A549 treated with Mapracorat at 1 μM for 4 hours (cell line): ENCODE measurements around the gene BICDL2. TPM values are rescaled to one million over a fixed set of nuclear protein-coding genes. Genes with fewer than 3 reads are reported as not detected.

Experiments used
- total RNA-seq: library from RNA; stranded (reverse); fragments of 200-300 nt; extraction: Qiagen RNA extraction; gene quantifications from 5 replicates; pipeline ENCODE4 v1.2.3, GENCODE V29; 2022

The BICDL2 gene, protein sequence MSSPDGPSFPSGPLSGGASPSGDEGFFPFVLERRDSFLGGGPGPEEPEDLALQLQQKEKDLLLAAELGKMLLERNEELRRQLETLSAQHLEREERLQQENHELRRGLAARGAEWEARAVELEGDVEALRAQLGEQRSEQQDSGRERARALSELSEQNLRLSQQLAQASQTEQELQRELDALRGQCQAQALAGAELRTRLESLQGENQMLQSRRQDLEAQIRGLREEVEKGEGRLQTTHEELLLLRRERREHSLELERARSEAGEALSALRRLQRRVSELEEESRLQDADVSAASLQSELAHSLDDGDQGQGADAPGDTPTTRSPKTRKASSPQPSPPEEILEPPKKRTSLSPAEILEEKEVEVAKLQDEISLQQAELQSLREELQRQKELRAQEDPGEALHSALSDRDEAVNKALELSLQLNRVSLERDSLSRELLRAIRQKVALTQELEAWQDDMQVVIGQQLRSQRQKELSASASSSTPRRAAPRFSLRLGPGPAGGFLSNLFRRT
- total RNA-seq = not detected in 5 replicates

DNA sequence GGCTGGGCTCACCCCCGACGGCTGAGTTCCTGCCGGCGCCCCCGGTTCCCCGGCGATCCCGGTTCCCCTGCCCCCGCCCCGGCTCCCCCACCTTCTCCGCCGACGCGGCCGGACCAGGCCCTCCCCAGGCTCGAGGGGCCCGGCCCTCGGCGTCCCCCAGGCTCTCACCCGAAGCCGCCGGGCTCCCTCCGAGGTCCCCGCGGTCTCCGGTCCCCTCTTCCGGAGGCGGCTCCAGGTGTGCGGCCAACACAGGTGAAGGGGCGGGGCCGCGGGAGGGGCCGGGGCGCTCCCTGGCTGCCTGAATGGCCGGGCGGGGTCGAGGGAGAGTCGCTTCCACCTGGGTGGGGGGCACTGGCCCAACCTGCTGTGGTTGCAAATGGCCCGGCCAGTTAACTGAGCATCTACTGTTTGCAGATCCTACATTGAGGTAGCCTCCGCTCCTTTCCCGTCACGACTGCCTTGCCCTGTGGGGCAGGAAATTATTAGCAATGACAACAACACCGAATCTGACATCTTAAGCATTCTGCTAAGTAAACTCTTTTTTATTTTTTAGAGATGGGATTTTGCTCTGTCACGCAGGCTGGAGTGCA is at the start of gene BICDL2:
Gene BICDL2, minus strand, starts transcription at position 219 of the 590 bp plus-strand sequence. CDS start 1,448 bp downstream, outside the sequence.

DNA sequence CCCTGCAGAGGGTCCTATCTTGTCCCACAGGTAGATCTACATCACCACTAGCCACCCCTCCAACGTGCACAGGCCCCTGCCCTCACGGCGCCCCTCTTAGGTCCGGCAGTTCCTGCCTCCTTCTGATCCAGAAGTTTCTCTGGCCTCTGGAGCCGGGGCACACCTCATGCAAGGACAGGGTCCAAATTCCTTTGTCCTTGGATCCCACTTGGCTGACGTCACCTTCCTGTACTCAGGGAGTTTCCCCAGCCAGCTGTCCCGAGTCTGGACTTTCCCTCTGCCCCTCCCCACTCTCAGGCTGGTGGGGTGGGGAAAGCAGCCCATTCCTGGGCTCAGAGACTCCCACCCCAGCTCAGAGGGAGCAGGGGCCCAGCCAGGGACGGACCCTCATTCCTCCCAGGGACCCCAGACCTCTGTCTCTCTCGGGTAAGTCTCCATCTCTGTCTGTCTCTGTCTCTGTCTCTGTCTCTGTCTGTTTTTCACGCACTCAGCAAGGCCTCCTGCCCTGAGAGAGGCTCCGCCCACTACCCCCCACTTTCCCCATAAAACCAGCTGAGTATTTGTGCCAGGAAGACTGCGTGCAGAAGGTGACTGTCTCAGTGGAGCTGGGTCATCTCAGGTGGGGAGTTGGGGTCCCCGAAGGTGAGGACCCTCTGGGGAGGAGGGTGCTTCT is 28.5 kb upstream of the BICDL2 start, which contains the start of gene IL32:
Gene IL32, plus strand, starts transcription at position 572 of the 673 bp plus-strand sequence. CDS start 172 bp downstream, outside the sequence.

DNA sequence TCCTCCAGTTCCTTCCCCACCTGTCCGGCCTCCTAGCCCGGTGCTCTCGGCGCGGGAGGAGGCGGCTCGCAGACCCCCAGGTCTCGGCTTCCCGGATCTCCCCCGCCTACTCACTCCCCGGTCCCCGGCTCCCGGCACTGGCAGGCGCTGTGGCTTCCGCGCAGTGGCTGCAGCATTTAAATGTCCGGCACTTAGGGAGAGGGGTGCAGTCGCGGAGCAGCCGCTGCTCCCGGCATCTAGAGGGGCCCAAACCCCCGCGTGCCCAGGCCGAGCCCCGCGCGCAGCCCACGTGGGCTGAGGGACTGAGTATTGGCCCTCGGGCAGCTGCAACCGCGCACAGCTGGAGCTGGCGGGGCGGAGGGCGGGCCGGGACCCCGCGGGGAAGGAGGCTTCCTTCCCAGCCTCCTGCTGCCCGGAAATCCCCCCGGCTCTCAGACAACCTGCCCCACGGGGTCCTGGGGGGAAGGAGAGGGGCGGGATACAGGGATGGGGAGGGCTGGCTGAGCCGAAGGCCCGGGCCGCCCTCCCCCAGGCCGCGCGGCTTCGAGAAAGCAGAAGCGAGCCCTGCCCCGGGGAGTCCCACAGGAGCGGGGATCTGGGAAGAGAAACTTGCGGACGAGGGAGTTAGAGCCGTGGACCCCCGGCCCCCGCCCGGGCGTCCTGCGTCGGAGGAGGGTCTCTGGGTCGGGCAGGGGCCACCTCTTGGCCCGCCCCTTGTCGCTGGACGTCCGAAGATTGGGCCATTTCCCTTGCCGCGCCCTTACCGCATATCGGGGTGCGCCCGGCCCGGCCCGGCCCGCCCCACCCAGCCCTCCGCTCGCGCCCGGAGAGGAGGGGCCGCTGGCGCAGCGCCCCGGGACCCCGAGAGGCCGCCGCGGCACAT is 9.3 kb upstream of the BICDL2 start, which contains the start of gene MMP25:
Gene MMP25, plus strand, starts transcription at position 804 of the 883 bp plus-strand sequence. CDS start 357 bp downstream, outside the sequence.

DNA sequence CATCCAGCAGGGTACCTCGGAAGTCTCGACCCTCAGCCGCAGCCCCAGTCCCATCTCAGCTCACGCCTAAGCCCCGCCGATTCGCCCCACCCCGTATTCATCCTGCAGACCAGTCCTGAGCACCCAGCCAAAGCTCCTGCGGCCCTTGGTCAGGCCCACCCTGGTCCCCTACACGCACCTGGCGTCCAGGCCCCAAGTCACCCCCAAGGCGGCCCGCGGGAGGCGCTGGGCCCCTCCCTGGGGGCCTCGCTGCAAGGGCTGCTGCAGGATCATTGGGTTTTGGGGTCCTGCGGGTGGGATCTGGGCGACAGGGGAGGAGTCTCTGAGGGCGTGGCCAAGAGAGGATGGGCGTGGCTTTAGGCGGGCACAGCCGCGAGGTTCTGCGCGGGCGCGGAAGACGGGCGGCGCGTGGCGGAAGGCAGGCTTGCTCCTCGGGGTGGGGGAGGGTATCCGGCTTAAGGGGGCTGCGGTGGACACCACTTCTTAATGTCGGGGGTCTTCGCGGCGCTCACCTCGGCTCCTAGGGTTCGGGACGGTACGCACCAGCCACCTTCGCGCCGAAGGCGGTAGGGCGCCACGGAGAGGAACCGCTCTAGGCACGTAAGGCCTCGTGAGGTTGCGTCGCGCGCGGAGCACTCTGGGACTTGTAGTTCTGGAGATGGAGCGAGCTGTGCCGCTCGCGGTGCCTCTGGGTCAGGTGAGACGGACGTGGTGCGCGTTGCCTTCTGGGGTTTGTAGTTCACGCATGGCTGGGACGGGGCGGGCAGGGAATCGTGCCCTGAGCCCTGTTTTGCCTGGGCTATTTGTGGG is 12.9 kb downstream of the BICDL2 start, which contains the start of the genes HCFC1R1 and THOC6:
Gene HCFC1R1, minus strand, starts transcription at position 274 of the 810 bp plus-strand sequence. Its CDS starts 1 bp downstream, at position 273.
Gene THOC6, plus strand, starts transcription at position 367 of the 810 bp plus-strand sequence. Its CDS starts 292 bp downstream, at position 659.

DNA sequence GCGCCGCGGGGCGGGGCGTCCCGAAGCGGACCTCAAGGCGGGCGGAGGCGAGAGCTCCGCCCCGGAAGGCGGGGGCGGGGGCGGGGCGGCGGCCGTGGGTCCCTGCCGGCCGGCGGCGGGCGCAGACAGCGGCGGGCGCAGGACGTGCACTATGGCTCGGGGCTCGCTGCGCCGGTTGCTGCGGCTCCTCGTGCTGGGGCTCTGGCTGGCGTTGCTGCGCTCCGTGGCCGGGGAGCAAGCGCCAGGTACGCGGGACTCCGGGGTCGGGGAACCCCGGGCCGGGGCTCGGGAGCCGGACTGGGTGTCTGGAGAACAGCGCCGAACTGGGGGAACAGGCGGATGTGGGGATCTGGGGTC is 16.5 kb downstream of the BICDL2 start, which contains the start of gene TNFRSF12A:
Gene TNFRSF12A, plus strand, starts transcription at position 122 of the 357 bp plus-strand sequence. Its CDS starts 30 bp downstream, at position 152.

DNA sequence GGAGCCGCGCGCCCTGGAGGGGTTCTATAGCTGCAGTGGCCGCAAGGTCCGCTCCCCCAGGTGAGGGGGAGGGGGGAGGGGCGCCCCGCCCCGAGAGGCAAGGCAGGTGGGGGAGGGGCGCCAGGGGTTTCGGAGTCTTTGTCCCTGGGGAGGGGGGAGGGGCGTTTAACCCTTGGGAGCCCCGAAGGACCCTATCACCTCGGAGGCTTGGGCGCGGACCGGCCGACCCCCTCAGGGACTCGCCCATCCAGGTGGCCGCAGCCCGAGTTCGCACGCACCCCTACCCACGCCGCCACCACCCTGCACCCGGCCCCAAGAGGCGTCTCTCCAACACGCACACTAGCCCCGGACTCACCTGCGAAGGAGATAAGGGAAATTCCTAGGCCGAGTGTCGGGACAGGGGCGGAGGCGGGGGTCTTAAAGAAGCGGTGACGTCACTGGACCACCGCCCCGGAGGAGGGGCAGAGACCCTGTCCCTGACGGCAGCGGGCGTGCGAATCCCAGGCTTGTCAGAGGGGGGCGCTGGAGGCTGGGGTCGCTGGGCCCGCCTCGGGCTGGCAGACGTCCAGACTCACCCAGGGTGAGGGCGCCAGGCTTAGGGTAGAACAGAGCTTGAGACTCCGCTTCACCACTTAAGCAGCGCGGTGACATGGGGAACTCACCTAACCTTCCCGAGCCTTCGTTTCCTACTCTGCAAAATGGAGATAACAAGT is 18.8 kb downstream of the BICDL2 start, which contains the start of gene CLDN6:
Gene CLDN6, minus strand, starts transcription at position 390 of the 713 bp plus-strand sequence. CDS start 2,162 bp downstream, outside the sequence.

DNA sequence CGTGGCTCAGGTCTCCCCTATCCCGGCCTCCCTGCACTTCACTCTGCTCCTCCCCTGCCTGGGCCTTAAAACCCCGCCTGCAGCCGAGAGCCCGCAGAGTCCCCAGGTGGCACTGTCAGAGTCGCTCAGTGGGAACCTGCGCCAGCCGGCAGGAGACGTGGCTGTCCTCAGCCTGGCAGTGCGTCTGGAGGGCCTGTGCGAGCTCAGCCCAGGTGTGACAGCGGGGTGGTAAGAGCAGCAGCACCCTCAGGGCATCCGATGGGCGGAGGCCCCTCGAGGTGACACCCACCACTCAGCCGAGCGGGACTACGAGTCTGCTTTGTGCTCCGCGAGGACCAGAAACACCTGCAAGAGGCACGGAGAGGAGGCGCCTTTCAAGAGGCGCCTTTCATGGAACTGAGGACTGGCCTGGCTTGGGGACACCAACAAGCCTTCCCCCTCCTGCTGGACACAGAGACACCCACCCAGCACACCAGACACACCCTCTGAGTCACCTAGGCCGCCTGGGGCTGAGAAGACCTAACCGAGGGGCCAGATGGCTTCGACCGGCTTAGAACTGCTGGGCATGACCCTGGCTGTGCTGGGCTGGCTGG is 23.8 kb downstream of the BICDL2 start, which contains the start of gene CLDN9:
Gene CLDN9, plus strand, starts transcription at position 96 of the 593 bp plus-strand sequence. Its CDS starts 440 bp downstream, at position 536.

DNA sequence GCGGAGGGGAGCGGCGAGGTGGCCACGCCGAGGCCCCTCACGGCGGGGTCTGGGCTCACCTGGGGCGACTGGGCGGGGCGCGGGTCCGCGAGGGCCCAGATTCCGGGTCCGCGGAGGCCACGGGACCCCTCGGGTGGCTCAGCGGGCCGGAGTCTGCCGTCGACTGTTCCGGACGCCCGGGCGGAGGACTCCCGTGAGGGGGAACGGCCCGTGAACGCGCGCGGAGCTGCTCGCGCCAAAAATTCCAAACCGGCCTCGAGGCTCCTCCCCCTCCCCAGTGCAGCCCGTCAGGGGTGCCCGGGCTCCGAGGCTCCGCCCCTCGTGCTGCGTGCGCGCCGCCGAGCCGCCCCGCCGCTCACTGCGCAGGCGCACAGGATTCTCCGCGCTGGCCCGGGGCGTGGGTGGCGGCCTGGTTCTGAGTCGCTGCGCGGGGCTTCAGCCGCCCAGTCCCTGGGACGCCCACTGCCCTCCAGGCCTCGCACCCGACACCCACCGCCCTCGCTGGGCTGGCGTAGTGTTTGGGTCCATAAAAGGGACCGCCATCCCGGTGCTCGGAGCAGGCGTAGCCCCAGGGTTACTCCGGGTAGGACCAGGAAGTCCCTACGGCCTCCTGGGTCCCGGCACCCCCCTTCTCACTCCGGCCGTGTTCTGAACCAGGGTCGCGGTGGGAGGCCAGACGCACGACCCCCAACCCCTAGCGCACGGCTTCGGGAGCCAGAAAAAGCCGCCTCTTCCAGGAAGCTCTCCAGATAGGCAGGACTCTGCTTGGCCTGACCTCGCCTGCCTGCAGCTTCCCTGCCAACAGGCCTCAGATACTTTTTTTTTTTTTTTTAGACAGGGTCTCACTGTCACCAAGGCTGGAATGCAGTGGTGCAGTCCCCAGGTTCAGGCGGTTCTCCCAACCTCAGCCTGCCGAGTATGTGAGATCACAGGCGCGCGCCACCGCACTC is 56.2 kb downstream of the BICDL2 start, which contains the start of gene PKMYT1:
Gene PKMYT1, minus strand, starts transcription at position 220 of the 950 bp plus-strand sequence. CDS start 789 bp downstream, outside the sequence.

Other genes starting within 250 kb of the BICDL2 start
- gene PRSS33, start 249.4 kb downstream of the BICDL2 start, total RNA-seq = not detected in 5 replicates
- not detected in 5 replicates for gene PRSS41, start 238.5 kb downstream of the BICDL2 start, total RNA-seq
- 0.14 to 0.34 TPM (median 0.28 TPM) in 3 of 5 replicates, not detected in the others for gene PRSS21, start 219.7 kb downstream of the BICDL2 start, total RNA-seq
- 0.34 to 0.96 TPM (median 0.80 TPM) in 5 replicates for gene ZG16B, start 206.6 kb downstream of the BICDL2 start, total RNA-seq
- 0.64 to 1.5 TPM (median 1.2 TPM) in 5 replicates for gene PRSS22, start 178.8 kb downstream of the BICDL2 start, total RNA-seq
- gene FLYWCH2, start 153.7 kb downstream of the BICDL2 start, total RNA-seq = 46.9 to 54.5 TPM (median 51.5 TPM) in 5 replicates
- 17.9 to 33.6 TPM (median 27.0 TPM) in 5 replicates for gene FLYWCH1, start 125.0 kb downstream of the BICDL2 start, total RNA-seq
- gene KREMEN2, start 72.7 kb downstream of the BICDL2 start, total RNA-seq = 0.88 to 2.6 TPM (median 2.2 TPM) in 5 replicates
- gene PAQR4, start 67.6 kb downstream of the BICDL2 start, total RNA-seq = 34.2 to 48.3 TPM (median 47.2 TPM) in 5 replicates
- gene PKMYT1, start 56.5 kb downstream of the BICDL2 start, total RNA-seq = 59.8 to 103 TPM (median 91.1 TPM) in 5 replicates
- 0.30 to 0.42 TPM (median 0.37 TPM) in 5 replicates for gene CLDN9, start 24.0 kb downstream of the BICDL2 start, total RNA-seq
- 0.07 to 0.42 TPM (median 0.34 TPM) in 5 replicates for gene CLDN6, start 18.8 kb downstream of the BICDL2 start, total RNA-seq
- gene TNFRSF12A, start 16.6 kb downstream of the BICDL2 start, total RNA-seq = 455 to 639 TPM (median 557 TPM) in 5 replicates
- 231 to 250 TPM (median 239 TPM) in 5 replicates for gene HCFC1R1, start 13.0 kb downstream of the BICDL2 start, total RNA-seq
- 24.3 to 38.0 TPM (median 32.1 TPM) in 5 replicates for gene THOC6, start 12.9 kb downstream of the BICDL2 start, total RNA-seq
- gene MMP25, start 9.6 kb upstream of the BICDL2 start, total RNA-seq = 0.78 to 1.4 TPM (median 0.94 TPM) in 5 replicates
- 21.6 to 34.9 TPM (median 26.1 TPM) in 5 replicates for gene IL32, start 28.7 kb upstream of the BICDL2 start, total RNA-seq
- gene ZSCAN10, start 62.4 kb upstream of the BICDL2 start, total RNA-seq = 0.20 TPM in 1 of 5 replicates, not detected in the others
- gene ZNF205, start 75.6 kb upstream of the BICDL2 start, total RNA-seq = 11.6 to 15.7 TPM (median 14.4 TPM) in 5 replicates
- gene ZNF213, start 98.1 kb upstream of the BICDL2 start, total RNA-seq = 7.4 to 12.9 TPM (median 11.6 TPM) in 5 replicates
- 0.17 to 0.65 TPM (median 0.43 TPM) in 4 of 5 replicates, not detected in the other for gene OR1F1, start 151.3 kb upstream of the BICDL2 start, total RNA-seq
- gene ZNF200, start 198.2 kb upstream of the BICDL2 start, total RNA-seq = 7.4 to 8.2 TPM (median 7.6 TPM) in 5 replicates
- gene MEFV, start 219.7 kb upstream of the BICDL2 start, total RNA-seq = 0.12 TPM in 1 of 5 replicates, not detected in the others
- 35.5 to 41.1 TPM (median 37.1 TPM) in 5 replicates for gene ZNF263, start 246.5 kb upstream of the BICDL2 start, total RNA-seq